Gastroesophageal sphincter (tissue), 4 donors: Measurements from ENCODE around the gene CIRBP. TPM values are rescaled to one million over a fixed set of nuclear protein-coding genes. Genes with fewer than 3 reads are reported as not detected.

Experiments used
- ATAC-seq: fragments of 150-250 bp; one replicate; pipeline ENCODE4 v1.9.1; 2016; ENCODE audit warnings: mild to moderate bottlenecking, moderate library complexity
- H3K27ac ChIP-seq, 4 donors: fragments of 200-600 bp; sonication (generic) in 3 of 4; 1 replicate in 3 of 4; 2 replicates in 1 of 4; pipeline ENCODE4 v1.5.1; 2016 to 2019
- H3K27me3 ChIP-seq: fragments of 200-600 bp; sonication (generic); one replicate; pipeline ENCODE4 v1.5.1; 2019
- H3K36me3 ChIP-seq, 2 donors: fragments of 200-600 bp; sonication (generic); one replicate each; pipeline ENCODE4 v1.5.1; 2019; ENCODE audit warnings: control low read depth in 1 of 2
- H3K4me1 ChIP-seq, 3 donors: fragments of 200-600 bp; sonication (generic); 1 replicate in 2 of 3; 2 replicates in 1 of 3; pipeline ENCODE4 v1.5.1; 2016 to 2019; ENCODE audit warnings: control low read depth in 2 of 3
- H3K4me3 ChIP-seq, 2 donors: fragments of 200-600 bp; sonication (generic); one replicate each; pipeline ENCODE4 v1.5.1; 2019; ENCODE audit warnings: mild to moderate bottlenecking in 1 of 2, moderate library complexity in 1 of 2
- H3K9me3 ChIP-seq, 3 donors: fragments of 200-600 bp; sonication (generic); one replicate each; pipeline ENCODE4 v1.5.1; 2017 to 2019; ENCODE audit warnings: control low read depth in 2 of 3
- CTCF ChIP-seq, 4 experiments: fragments of 200-600 bp in 2 of 4; fragments of 450-650 bp in 2 of 4; sonication (generic) in 1 of 4; IDR thresholded peaks; one replicate each; pipeline ENCODE4 v1.5.1; 2017 to 2019; ENCODE audit warnings: antibody characterized with exemption in 4 of 4, mild to moderate bottlenecking in 2 of 4, moderate library complexity in 2 of 4
- EP300 ChIP-seq: sonication (generic); formaldehyde crosslinking; IDR thresholded peaks from one replicate; pipeline ENCODE4 v1.6.1; 2017; ENCODE audit warnings: antibody characterized with exemption, mild to moderate bottlenecking
- POLR2A ChIP-seq, 2 donors: fragments of 450-650 bp; IDR thresholded peaks; one replicate each; pipeline ENCODE4 v1.6.1; 2017; ENCODE audit warnings: antibody characterized with exemption in 2 of 2, mild to moderate bottlenecking in 2 of 2, moderate library complexity in 1 of 2
- POLR2AphosphoS5 ChIP-seq: sonication (generic); formaldehyde crosslinking; IDR thresholded peaks from one replicate; pipeline ENCODE4 v1.6.1; 2017; ENCODE audit warnings: antibody characterized with exemption
- WGBS, 2 donors: methylation state at CpG; one replicate each; pipeline ENCODE4 v1.1.5; 2018; ENCODE audit warnings: low coverage in 1 of 2; 5-methylcytosine and 5-hydroxymethylcytosine counted together
- total RNA-seq, 4 donors: library from RNA; depleted of rRNA; stranded (reverse); fragments of >200 nt; gene quantifications; one replicate each; pipeline ENCODE4 v1.1.0, GENCODE V29; 2016

Gene CIRBP
- total RNA-seq, 4 donors from 2014 or later = 350 to 708 (median 559) TPM

DNA sequence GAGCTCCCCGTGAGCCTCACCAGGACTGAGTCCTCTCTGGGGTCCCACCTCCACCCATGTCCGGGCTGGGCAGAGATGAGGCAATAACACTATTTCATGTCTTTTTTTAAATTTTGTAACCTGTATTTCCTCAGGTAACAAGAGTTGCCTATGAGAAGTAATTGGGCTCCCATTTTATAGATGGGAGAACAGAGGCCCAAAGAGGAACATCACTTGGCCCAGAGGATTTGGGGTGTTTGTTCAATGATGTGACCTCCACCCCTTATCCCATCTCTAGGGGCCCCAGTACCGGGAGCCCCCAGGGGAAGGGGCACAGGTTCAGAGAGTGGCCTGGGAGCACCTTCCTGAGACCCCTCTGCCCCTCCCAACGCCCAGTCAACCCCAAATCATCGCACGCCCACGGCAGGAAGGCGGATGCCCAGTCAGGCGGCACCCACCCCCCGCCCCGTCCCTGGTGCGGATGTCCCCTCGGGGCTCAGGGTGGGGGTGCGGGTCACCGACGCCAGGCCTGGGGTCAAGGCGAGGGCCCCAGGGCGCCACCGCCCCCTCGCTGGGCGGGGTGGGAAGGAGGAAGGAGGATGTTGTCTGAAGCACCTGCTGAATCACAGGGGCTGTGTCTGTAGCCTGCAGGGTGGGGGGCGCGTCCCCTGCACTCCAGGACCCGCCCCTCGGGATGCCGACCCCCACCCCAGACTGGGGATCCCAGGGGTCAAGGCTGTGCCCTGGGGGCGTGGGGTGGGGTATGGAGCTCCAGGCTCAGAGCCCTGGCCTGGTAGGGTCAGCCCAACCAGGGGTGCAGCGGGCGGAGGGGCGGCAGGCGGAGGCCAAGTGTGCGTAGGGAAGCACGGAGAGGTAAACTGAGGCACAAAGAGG, 9.0 kb upstream of the CIRBP start:
- H3K9me3 ChIP-seq = no peaks in the 10 kb centered on the region
- 0 to 14% methylated on average over 1 to 4 of the region's 33 CpGs for WGBS, 2 donors
- TF ChIP-seq CTCF (IDR thresholded peaks at IDR 0.05) (no peak), POLR2A (IDR thresholded peaks at IDR 0.05) (peak in 1 of 2 donors; percentile 30), EP300 (no peak), POLR2AphosphoS5 (peak; percentile 59)
- peaks cover 1 to 33% of the 10 kb centered on the region in 2 donors for H3K36me3 ChIP-seq
- peak overlapping the region in 1 of 2 donors; percentile 70 for H3K4me3 ChIP-seq
- peaks cover 4 to 89% (median 56%) of the 10 kb centered on the region in 3 donors for H3K4me1 ChIP-seq
- no peaks in the 10 kb centered on the region for H3K27me3 ChIP-seq
- ATAC-seq = no peak
- peak overlapping the region; percentile 48 to 100 (median 94) for H3K27ac ChIP-seq

DNA sequence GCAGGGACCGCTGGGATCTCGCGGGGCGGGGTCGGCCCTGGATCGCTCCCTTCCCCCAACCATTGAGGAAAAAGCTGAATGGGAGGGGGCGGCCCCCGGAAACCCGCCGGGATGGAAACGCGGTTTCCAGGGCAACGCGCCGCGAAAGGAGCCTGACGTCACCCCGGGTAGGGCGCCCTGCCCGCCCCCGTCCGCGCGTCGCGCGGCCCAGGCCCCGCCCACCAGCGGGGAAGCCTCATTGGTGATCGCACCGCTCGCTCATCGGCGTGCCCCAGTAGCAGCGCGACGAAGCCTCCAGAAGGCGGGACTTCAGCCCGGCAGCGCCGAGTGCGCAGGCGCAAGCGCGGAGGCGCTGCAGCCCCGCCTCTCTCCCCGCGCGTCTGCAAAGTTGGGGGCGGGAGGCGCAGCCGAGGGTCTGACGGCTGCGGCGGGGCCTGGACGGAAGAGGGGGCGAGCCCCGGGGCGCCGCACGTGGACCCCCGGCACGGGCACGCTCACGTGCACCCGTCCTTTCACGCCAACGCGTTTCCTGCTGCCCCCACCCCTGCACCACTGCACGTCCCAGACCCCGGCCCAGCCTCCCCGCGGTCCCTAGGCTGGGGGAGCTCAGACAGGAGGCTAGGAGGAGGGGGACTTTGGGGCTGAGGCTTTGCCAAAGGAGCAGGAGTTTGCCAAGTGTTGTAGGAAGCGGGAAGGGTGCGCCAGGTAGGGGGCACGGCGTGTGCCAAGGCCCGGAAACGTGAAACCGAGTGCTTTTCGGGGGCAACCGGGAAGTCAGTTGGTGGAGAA, 8.2 kb upstream of the CIRBP start:
- H3K9me3 ChIP-seq = no peaks in the 10 kb centered on the region
- peaks cover 0 to 24% of the 10 kb centered on the region in 2 donors for H3K36me3 ChIP-seq
- peak; percentile 87 for ATAC-seq
- H3K4me1 ChIP-seq = peaks cover 4 to 89% (median 56%) of the 10 kb centered on the region in 3 donors
- TF ChIP-seq CTCF (IDR thresholded peaks at IDR 0.05) (no peak), POLR2A (IDR thresholded peaks at IDR 0.05) (peak; percentile 27 to 37), EP300 (no peak)
- no peaks in the 10 kb centered on the region for H3K27me3 ChIP-seq
- peak overlapping the region; percentile 74 to 100 (median 94) for H3K27ac ChIP-seq
- WGBS, 2 donors = 1 to 2% methylated on average over 9 to 13 of the region's 83 CpGs
- peak overlapping the region; percentile 28 to 70 for H3K4me3 ChIP-seq

GRCh38 chr19:1261538-1261797, 7.7 kb upstream of the CIRBP start:
- TF ChIP-seq EP300 (no peak), CTCF (IDR thresholded peaks at IDR 0.05) (peak in 2 of 4 experiments; percentile 33 to 39)
- Histone ChIP-seq H3K4me3 (peak overlapping the region in 1 of 2 donors; percentile 70), H3K9me3 (no peaks in the 10 kb centered on the region), H3K36me3 (peaks cover 0 to 19% of the 10 kb centered on the region in 2 donors), H3K27ac (peak overlapping the region; percentile 74 to 100 (median 94)), H3K4me1 (peaks cover 4 to 89% (median 59%) of the 10 kb centered on the region in 3 donors), H3K27me3 (no peaks in the 10 kb centered on the region)
- no peak for ATAC-seq
- 8 to 17% methylated on average over 4 to 14 of the region's 14 CpGs for WGBS, 2 donors

DNA sequence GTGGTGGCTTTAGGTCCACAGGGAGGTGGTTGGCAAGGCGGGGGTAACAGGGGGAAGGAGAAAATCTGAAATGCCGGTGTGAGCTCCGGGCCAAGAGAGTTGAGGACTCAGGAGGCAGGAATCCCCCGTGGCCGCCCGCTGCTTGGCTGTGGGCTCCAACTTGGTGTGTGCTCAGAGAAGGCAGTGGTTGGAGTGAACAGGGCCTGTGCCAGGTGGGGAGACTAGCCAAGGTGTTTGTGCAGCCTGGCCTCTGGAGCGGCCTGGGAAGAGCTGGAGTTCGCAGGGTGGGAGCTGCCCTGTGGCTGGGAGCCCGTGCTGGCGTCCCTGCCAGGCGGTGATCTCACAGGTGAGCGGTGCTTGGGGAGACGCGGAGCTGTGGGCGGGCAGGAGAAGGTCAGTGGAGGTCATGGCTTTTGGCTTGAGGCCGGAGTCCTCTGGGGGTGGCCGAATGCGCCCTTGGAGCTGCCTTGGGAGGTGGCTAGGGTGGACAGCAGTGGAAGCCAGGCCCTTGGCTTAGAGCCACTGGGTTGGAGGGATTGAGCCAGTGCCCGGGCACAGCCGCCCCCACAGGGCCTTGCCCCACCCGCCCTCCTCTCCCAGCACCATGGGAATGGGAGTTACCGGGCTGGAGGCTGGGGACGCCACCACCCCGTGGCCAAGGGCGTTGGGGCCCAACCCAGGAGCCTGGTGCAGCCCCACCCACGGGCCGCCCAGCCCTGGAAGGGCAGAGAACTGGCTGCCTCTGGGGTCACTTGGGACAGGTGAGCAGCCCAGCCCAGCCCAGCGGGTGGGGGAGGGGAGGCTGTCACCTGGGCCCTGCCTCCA, 7.1 kb upstream of the CIRBP start:
- Histone ChIP-seq H3K4me3 (peak overlapping the region in 1 of 2 donors; percentile 70), H3K9me3 (no peaks in the 10 kb centered on the region), H3K27me3 (no peaks in the 10 kb centered on the region), H3K36me3 (peaks cover 0 to 14% of the 10 kb centered on the region in 2 donors), H3K4me1 (peaks cover 4 to 89% (median 62%) of the 10 kb centered on the region in 3 donors), H3K27ac (peak overlapping the region; percentile 74 to 100 (median 94))
- TF ChIP-seq EP300 (no peak), POLR2AphosphoS5 (peak; percentile 75)
- WGBS, 2 donors = 19% methylated on average over 3 of the region's 28 CpGs; no CpG with 5 or more reads in 1 of the 2 donors
- peak; percentile 13 for ATAC-seq
